Skeletal muscle tissue (tissue), 4 donors: ENCODE results near the gene SMCP. TPM values are rescaled to one million over a fixed set of nuclear protein-coding genes. Genes with fewer than 3 reads are reported as not detected.

ENCODE experiments used
- H3K27ac ChIP-seq: one replicate; pipeline ENCODE4 v1.7.0; 2013; ENCODE audit warnings: mild to moderate bottlenecking, low read depth, low read length, inconsistent platforms
- H3K27me3 ChIP-seq, 3 donors: one replicate each; pipeline ENCODE4 v1.7.0; 2013; ENCODE audit warnings: low read length in 3 of 3; ENCODE audit not compliant: control insufficient read depth in 3 of 3, insufficient read depth in 3 of 3
- H3K36me3 ChIP-seq, 3 donors: one replicate each; pipeline ENCODE4 v1.7.0; 2013; ENCODE audit warnings: low read length in 3 of 3; ENCODE audit not compliant: control insufficient read depth in 3 of 3, insufficient read depth in 3 of 3
- H3K4me1 ChIP-seq, 3 donors: one replicate each; pipeline ENCODE4 v1.7.0; 2013; ENCODE audit warnings: low read length in 3 of 3, mild to moderate bottlenecking in 3 of 3; ENCODE audit not compliant: control insufficient read depth in 3 of 3, insufficient read depth in 3 of 3
- H3K4me3 ChIP-seq, 3 donors: one replicate each; pipeline ENCODE4 v1.7.0; 2013; ENCODE audit warnings: low read length in 3 of 3
- H3K9ac ChIP-seq, 3 donors: one replicate each; pipeline ENCODE4 v1.7.0; 2013; ENCODE audit warnings: low read length in 3 of 3, mild to moderate bottlenecking in 3 of 3, moderate library complexity in 2 of 3, low read depth in 1 of 3
- H3K9me3 ChIP-seq, 3 donors: one replicate each; pipeline ENCODE4 v1.7.0; 2013; ENCODE audit warnings: low read length in 3 of 3; ENCODE audit not compliant: control insufficient read depth in 3 of 3
- total RNA-seq: library from RNA; depleted of rRNA; stranded (reverse); fragments of >200 nt; gene quantifications from one replicate; pipeline ENCODE4 v1.2.3, GENCODE V29; 2014
- donor health status: Osteomylitis.

SMCP gene
- total RNA-seq = not detected

GRCh38 chr1:152878042-152878441, at the start of gene SMCP:
Gene SMCP, plus strand, starts transcription at chr1:152878322. Its CDS starts 6,101 bp downstream, at chr1:152884423.
- Histone ChIP-seq H3K9ac (no peak within 1 kb of the TSS), H3K36me3 (no peaks in the 10 kb centered on the region), H3K4me3 (no peak within 1 kb of the TSS), H3K4me1 (no peaks in the 10 kb centered on the region), H3K27me3 (no peaks in the 10 kb centered on the region), H3K9me3 (no peaks in the 10 kb centered on the region), H3K27ac (no peak within 1 kb of the TSS)

- H3K27me3 ChIP-seq = no peaks in the 10 kb centered on the region
- no peak overlapping the region for H3K27ac ChIP-seq
- H3K9me3 ChIP-seq = no peaks in the 10 kb centered on the region
- H3K4me1 ChIP-seq = no peaks in the 10 kb centered on the region
- no peak overlapping the region for H3K9ac ChIP-seq
- no peak overlapping the region for H3K4me3 ChIP-seq
- no peaks in the 10 kb centered on the region for H3K36me3 ChIP-seq
Measured at GRCh38 chr1:152836870-152837269, 41.3 kb upstream of the SMCP start.

GRCh38 chr1:152842556-152842955, 35.6 kb upstream of the SMCP start, which contains the start of gene LCE6A:
Gene LCE6A, plus strand, starts transcription at chr1:152842856. Its CDS starts 665 bp downstream, at chr1:152843521.
- Histone ChIP-seq H3K9me3 (no peaks in the 10 kb centered on the region), H3K27ac (no peak within 1 kb of the TSS), H3K9ac (no peak within 1 kb of the TSS), H3K4me3 (no peak within 1 kb of the TSS), H3K4me1 (no peaks in the 10 kb centered on the region), H3K36me3 (no peaks in the 10 kb centered on the region), H3K27me3 (no peaks in the 10 kb centered on the region)

- Histone ChIP-seq H3K4me3 (no peak overlapping the region), H3K9me3 (no peaks in the 10 kb centered on the region), H3K27me3 (peaks cover 0 to 2% (median 0%) of the 10 kb centered on the region in 3 donors), H3K36me3 (no peaks in the 10 kb centered on the region), H3K4me1 (no peaks in the 10 kb centered on the region), H3K27ac (no peak overlapping the region), H3K9ac (no peak overlapping the region)
Measured at GRCh38 chr1:152855661-152856060, 22.5 kb upstream of the SMCP start.

GRCh38 chr1:152858062-152858461, 20.1 kb upstream of the SMCP start:
- peaks cover 0 to 2% (median 0%) of the 10 kb centered on the region in 3 donors for H3K27me3 ChIP-seq
- no peaks in the 10 kb centered on the region for H3K9me3 ChIP-seq
- H3K4me3 ChIP-seq = no peak overlapping the region
- no peak overlapping the region for H3K9ac ChIP-seq
- H3K36me3 ChIP-seq = no peaks in the 10 kb centered on the region
- no peak overlapping the region for H3K27ac ChIP-seq
- H3K4me1 ChIP-seq = no peaks in the 10 kb centered on the region

GRCh38 chr1:152859696-152860095, 18.4 kb upstream of the SMCP start, which contains the start of gene LCE7A:
Gene LCE7A, plus strand, starts transcription at chr1:152859996. Its CDS starts 702 bp downstream, at chr1:152860698.
- Histone ChIP-seq H3K27me3 (peaks cover 0 to 2% (median 0%) of the 10 kb centered on the region in 3 donors), H3K4me3 (no peak within 1 kb of the TSS), H3K9me3 (no peaks in the 10 kb centered on the region), H3K27ac (no peak within 1 kb of the TSS), H3K9ac (no peak within 1 kb of the TSS), H3K4me1 (no peaks in the 10 kb centered on the region), H3K36me3 (no peaks in the 10 kb centered on the region)

- no peaks in the 10 kb centered on the region for H3K36me3 ChIP-seq
- no peaks in the 10 kb centered on the region for H3K9me3 ChIP-seq
- no peak overlapping the region for H3K4me3 ChIP-seq
- H3K4me1 ChIP-seq = no peaks in the 10 kb centered on the region
- peaks cover 0 to 2% (median 0%) of the 10 kb centered on the region in 3 donors for H3K27me3 ChIP-seq
- no peak overlapping the region for H3K27ac ChIP-seq
- H3K9ac ChIP-seq = no peak overlapping the region
Measured at GRCh38 chr1:152860129-152860528, 18.0 kb upstream of the SMCP start.

- H3K27me3 ChIP-seq = peaks cover 0 to 2% (median 0%) of the 10 kb centered on the region in 3 donors
- no peaks in the 10 kb centered on the region for H3K9me3 ChIP-seq
- no peaks in the 10 kb centered on the region for H3K4me1 ChIP-seq
- no peak overlapping the region for H3K27ac ChIP-seq
- H3K9ac ChIP-seq = no peak overlapping the region
- H3K36me3 ChIP-seq = no peaks in the 10 kb centered on the region
- H3K4me3 ChIP-seq = no peak overlapping the region
Measured at GRCh38 chr1:152861374-152861773, 16.7 kb upstream of the SMCP start.

- no peak overlapping the region for H3K9ac ChIP-seq
- H3K36me3 ChIP-seq = no peaks in the 10 kb centered on the region
- no peaks in the 10 kb centered on the region for H3K4me1 ChIP-seq
- H3K27me3 ChIP-seq = no peaks in the 10 kb centered on the region
- H3K27ac ChIP-seq = no peak overlapping the region
- H3K9me3 ChIP-seq = no peaks in the 10 kb centered on the region
- H3K4me3 ChIP-seq = no peak overlapping the region
Measured at GRCh38 chr1:152864443-152864842, 13.7 kb upstream of the SMCP start.

- no peaks in the 10 kb centered on the region for H3K9me3 ChIP-seq
- H3K9ac ChIP-seq = no peak overlapping the region
- H3K36me3 ChIP-seq = no peaks in the 10 kb centered on the region
- H3K27me3 ChIP-seq = no peaks in the 10 kb centered on the region
- H3K27ac ChIP-seq = no peak overlapping the region
- no peak overlapping the region for H3K4me3 ChIP-seq
- no peaks in the 10 kb centered on the region for H3K4me1 ChIP-seq
Measured at GRCh38 chr1:152866321-152866720, 11.8 kb upstream of the SMCP start.
